Hepatocyte (in vitro differentiated cells): Measurements from ENCODE around the gene SORCS2. TPM values are rescaled to one million over a fixed set of nuclear protein-coding genes. Genes with fewer than 3 reads are reported as not detected.

Experiments used
- DNase-seq: peaks from one replicate; pipeline ENCODE4 v3.0.0-alpha.2; 2016; ENCODE audit warnings: low spot score
- H2AFZ ChIP-seq: fragments of 200-600 bp; sonication (generic); 2 replicates; pipeline ENCODE4 v1.6.0; 2016; ENCODE audit warnings: antibody characterized with exemption, mild to moderate bottlenecking
- H3K27ac ChIP-seq: fragments of 200-600 bp; sonication (generic); 2 replicates; pipeline ENCODE4 v1.5.1; 2016; ENCODE audit warnings: mild to moderate bottlenecking
- H3K27me3 ChIP-seq: fragments of 200-600 bp; sonication (generic); 2 replicates; pipeline ENCODE4 v1.6.1; 2016
- H3K36me3 ChIP-seq: fragments of 200-600 bp; sonication (generic); replicated peaks from 2 replicates; pipeline ENCODE4 v1.5.1; 2016; ENCODE audit warnings: low read depth; ENCODE audit not compliant: insufficient read depth
- H3K4me1 ChIP-seq: fragments of 200-600 bp; sonication (generic); 2 replicates; pipeline ENCODE4 v1.5.1; 2016; ENCODE audit warnings: mild to moderate bottlenecking, moderate library complexity; ENCODE audit not compliant: insufficient read depth
- H3K4me2 ChIP-seq: fragments of 200-600 bp; sonication (generic); 2 replicates; pipeline ENCODE4 v1.6.0; 2016
- H3K4me3 ChIP-seq: fragments of 200-600 bp; sonication (generic); 2 replicates; pipeline ENCODE4 v1.5.1; 2016; ENCODE audit warnings: mild to moderate bottlenecking
- H3K79me2 ChIP-seq: fragments of 200-600 bp; sonication (generic); 2 replicates; pipeline ENCODE4 v1.6.0; 2017; ENCODE audit warnings: mild to moderate bottlenecking
- H3K9me2 ChIP-seq: fragments of 200-600 bp; sonication (generic); replicated peaks from 2 replicates; pipeline ENCODE4 v1.6.0; 2017; ENCODE audit warnings: mild to moderate bottlenecking; ENCODE audit not compliant: insufficient read depth
- H3K9me3 ChIP-seq: fragments of 200-600 bp; sonication (generic); 2 replicates; pipeline ENCODE4 v1.5.1; 2016; ENCODE audit warnings: low read depth, mild to moderate bottlenecking
- H4K20me1 ChIP-seq: fragments of 200-600 bp; sonication (generic); 2 replicates; pipeline ENCODE4 v1.6.0; 2016; ENCODE audit warnings: mild to moderate bottlenecking; ENCODE audit not compliant: insufficient read depth, poor library complexity, severe bottlenecking
- CTCF ChIP-seq: fragments of 200-600 bp; sonication (generic); IDR thresholded peaks from 2 replicates; pipeline ENCODE4 v1.5.1; 2016; ENCODE audit warnings: antibody characterized with exemption, mild to moderate bottlenecking; ENCODE audit not compliant: poor library complexity
- EZH2 ChIP-seq: fragments of 200-600 bp; sonication (generic); IDR thresholded peaks from 2 replicates; pipeline ENCODE4 v1.6.1; 2016; ENCODE audit warnings: antibody characterized with exemption, mild to moderate bottlenecking, borderline replicate concordance
- EZH2phosphoT487 ChIP-seq: fragments of 200-600 bp; sonication (generic); IDR thresholded peaks from one replicate; pipeline ENCODE4 v1.6.1; 2018; ENCODE audit warnings: antibody characterized with exemption, mild to moderate bottlenecking, low read depth, moderate library complexity; ENCODE audit not compliant: unreplicated experiment, severe bottlenecking
- WGBS: methylation state at CpG from one replicate; pipeline ENCODE4 v1.1.6; 2016; ENCODE audit warnings: low lambda C conversion rate; ENCODE audit errors: missing lambda C conversion rate; 5-methylcytosine and 5-hydroxymethylcytosine counted together
- polyA plus RNA-seq: library from polyadenylated mRNA; unstranded; fragments of >200 nt; fragmentation: Nextera tagmentation; extraction: Ambion mirVana; gene quantifications from 2 replicates; pipeline ENCODE4 v1.2.1, GENCODE V29; 2016
- total RNA-seq: library from RNA; depleted of rRNA; stranded (reverse); fragments of >200 nt; gene quantifications from 2 replicates; pipeline ENCODE4 v1.2.3, GENCODE V29; 2014

The SORCS2 gene
- total and polyA plus RNA-seq, 2 experiments from 2014 or later = 1.6 to 4.8 TPM

DNA sequence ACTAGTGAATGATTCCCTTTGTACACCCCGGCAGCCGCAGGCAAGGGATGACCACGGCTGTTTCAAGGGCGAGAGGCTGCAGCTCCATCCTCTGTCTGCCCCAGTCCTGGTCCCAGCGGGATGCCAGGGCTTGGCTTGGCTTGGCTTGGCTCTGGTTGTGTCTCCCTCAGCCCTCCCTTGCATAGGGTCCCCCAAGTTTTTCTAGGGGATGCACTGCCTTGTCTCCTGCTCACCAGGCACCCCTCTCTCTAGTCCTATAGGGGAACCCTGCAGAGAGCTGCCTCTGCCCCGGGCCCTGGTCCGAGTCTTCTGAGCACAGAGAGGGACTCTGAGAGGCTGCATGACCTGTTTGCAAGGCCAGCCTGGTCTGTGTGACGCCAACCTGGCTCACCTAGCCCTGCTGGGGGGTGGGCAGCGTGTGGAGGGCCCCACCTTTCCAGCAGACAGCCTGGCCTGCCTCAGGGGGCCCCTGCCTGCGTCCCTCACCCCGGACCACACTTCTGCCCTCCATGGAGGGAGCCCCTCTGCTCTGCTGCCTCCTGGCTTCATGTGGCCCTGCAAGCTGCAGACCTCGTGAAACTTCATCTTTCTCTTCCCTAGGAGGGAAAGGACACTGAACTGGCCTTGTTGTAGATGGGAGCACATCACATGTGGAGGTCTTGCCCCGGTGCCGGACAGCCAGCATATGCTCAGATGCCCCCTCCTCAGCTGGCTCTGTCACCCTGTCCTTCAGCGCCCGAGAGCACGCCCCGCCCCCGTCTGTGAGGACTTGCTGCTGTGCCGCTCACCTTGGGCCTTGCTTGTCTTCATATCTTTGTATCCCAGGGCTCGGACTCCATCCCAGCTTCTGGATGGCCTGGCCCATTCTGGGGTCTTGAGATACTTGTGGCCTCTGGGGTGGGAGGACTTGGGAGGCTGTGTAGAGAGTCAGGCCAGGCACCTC lies 16.4 kb downstream of the SORCS2 start:
- Histone ChIP-seq H3K4me3 (no peak overlapping the region), H3K9me3 (no peaks in the 10 kb centered on the region), H3K27me3 (no peaks in the 10 kb centered on the region), H4K20me1 (no peaks in the 10 kb centered on the region), H3K27ac (peak overlapping the region; percentile 78), H3K4me1 (peaks cover 17% of the 10 kb centered on the region), H3K79me2 (no peaks in the 10 kb centered on the region), H3K4me2 (no peak overlapping the region), H3K36me3 (no peaks in the 10 kb centered on the region), H3K9me2 (no peaks in the 10 kb centered on the region), H2AFZ (no peak overlapping the region)
- no peak for TF ChIP-seq EZH2phosphoT487
- no peak for TF ChIP-seq EZH2
- TF ChIP-seq CTCF = no peak
- 95% methylated on average over 21 of the region's 21 CpGs for WGBS
- DNase-seq = no peak

DNA sequence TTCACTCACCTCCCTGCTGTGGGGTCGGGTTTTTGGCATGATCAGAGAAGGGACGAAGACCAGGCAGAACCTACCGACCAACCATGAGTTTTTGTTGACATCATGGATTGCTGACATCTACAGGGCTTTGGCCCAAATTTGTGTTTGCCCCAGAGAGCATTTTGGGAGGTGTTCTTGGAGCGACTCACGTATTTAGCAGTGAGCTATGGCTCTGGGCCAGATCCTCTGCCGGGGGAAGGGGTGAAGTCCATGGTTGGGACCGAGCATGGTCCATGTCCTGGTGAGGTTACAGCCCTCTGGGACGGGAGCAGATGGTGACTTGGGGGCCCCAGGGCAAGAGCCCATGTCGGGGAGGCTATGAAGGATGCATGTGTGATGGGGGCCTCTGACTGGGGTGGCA lies 17.4 kb downstream of the SORCS2 start:
- 91% methylated on average over 9 of the region's 9 CpGs for WGBS
- no peaks in the 10 kb centered on the region for H3K9me3 ChIP-seq
- H2AFZ ChIP-seq = no peak overlapping the region
- TF ChIP-seq EZH2phosphoT487 (no peak), EZH2 (no peak), CTCF (no peak)
- no peaks in the 10 kb centered on the region for H3K27me3 ChIP-seq
- no peak overlapping the region for H3K4me2 ChIP-seq
- no peak for DNase-seq
- no peaks in the 10 kb centered on the region for H4K20me1 ChIP-seq
- H3K4me1 ChIP-seq = peaks cover 17% of the 10 kb centered on the region
- H3K9me2 ChIP-seq = no peaks in the 10 kb centered on the region
- H3K4me3 ChIP-seq = no peak overlapping the region
- H3K27ac ChIP-seq = no peak overlapping the region
- H3K36me3 ChIP-seq = no peaks in the 10 kb centered on the region
- no peaks in the 10 kb centered on the region for H3K79me2 ChIP-seq

- Histone ChIP-seq H3K4me2 (no peak overlapping the region), H4K20me1 (no peaks in the 10 kb centered on the region), H3K4me3 (no peak overlapping the region), H3K9me2 (no peaks in the 10 kb centered on the region), H3K27me3 (no peaks in the 10 kb centered on the region), H2AFZ (no peak overlapping the region), H3K36me3 (no peaks in the 10 kb centered on the region), H3K4me1 (peaks cover 17% of the 10 kb centered on the region), H3K79me2 (no peaks in the 10 kb centered on the region), H3K9me3 (no peaks in the 10 kb centered on the region), H3K27ac (no peak overlapping the region)
- DNase-seq = no peak
- WGBS = 78% methylated on average over 3 of the region's 4 CpGs
- no peak for TF ChIP-seq EZH2
- TF ChIP-seq EZH2phosphoT487 = no peak
- TF ChIP-seq CTCF = no peak
Observed at GRCh38 chr4:7210824-7211223, 18.5 kb downstream of the SORCS2 start.
